Brain pericyte (primary cell): ENCODE results near the gene CPD.
"Not testable (repeated sequence)": the region's sequence is repeated elsewhere in the genome, so short reads cannot be mapped to it uniquely, and the experiment has no call there.

Experiments used
- DNase-seq: peaks from one replicate; pipeline ENCODE4 v3.0.0-alpha.2; 2012; ENCODE audit warnings: low read depth, low spot score

The CPD gene

DNA sequence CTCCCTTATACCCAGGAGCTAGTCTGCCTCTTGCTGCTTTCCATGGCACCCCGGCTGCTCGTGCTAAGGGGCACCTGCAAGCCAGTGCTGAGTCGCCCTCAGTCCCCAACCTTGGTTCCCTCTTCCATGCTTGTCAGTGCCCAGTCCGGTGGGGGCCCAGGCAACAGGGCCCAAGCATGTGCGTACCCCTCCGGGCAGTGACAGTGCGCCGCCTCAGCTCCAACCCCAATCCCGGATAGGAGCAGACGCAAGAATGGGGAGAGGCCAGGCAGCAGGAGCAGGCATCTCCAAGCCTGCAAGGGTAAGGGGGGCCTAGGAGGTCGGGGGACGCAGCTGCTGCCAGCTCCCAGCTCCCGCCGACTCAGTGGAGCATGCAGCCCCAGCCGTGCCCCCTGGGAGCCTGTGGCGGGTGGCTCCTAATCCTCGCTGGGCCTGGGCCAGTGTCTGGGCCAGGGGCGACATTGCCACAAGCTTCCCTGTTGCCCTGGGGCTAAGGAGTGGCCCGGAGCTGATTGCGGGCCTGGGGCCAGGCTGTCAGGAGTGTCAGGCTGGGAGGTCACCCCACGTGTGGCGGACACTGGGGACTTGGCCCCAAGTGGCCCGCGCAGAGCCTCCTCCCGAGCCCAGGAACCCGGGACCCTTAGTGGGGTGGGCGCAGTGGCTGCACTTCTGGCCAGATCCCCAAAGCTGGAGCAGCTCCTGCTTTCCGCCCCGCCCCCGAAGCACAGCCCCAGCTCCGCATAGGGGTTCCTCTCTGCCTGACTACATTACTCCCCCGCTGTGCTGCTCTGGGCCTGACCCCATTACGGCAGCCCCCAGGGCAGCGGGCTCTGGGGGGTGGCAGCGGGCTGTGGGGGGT is 9.8 kb downstream of the CPD start:
- DNase-seq: no peak

DNA sequence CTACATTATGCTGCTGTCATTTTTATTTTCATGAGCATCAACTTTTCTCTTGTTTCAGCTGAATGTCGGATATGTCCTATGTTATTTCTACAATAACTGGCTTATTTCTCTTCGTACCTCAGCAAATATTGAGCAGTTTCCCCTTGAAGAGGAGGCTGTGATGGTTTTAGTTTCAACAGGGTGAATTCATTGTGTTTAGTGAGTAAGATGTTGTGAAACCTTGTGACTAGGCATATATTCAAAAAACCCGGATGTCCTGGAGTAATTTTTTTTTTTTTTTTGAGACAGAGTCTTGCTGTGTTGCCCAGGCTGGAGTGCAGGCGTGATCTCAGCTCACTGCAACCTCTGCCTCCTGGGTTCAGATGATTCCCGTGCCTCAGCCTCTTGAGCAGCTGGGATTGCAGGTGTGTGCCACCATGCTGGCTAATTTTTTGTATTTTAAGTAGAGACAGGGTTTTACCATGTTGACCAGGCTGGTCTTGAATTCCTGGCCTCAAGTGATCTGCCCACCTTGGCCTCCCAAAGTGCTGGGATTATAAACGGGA is 11.1 kb downstream of the CPD start:
- DNase-seq: no peak

DNA sequence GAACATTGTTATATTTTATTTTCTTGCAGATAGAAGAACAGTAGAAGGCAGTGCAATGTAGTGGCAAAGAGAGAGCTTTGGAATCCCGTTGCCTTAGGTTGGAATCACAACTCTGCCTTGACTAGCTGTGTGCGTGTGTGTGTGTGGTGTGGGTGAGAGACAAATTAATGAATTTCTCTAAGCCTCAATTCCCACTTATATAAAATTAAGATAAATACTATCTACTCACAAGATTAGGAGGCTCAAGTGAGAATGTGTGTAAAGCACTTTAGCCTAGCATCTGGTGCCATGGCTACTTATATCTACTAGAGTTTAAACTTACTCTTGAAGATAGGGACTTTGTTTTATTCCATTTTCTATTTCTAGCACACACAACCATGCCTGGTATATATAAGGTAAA is 12.8 kb downstream of the CPD start:
- DNase-seq: no peak

DNA sequence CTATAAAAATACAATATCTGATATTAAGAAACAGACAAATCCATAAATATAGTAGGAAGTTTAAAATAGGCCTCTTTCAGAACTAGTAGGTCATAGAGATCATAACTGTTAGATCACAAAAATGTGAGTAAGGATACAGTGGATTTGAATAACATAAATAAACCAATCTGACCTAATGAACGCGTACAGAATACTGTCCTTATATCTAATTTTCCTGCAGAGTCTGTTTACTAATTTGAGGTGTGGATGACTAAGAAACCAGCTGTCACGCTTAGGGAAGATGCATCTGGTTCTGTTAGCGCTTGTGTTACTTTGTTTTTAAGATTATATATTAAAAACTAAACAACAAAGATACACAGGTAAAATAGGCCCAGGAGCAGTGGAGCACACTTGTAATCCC is 14.8 kb downstream of the CPD start:
- no peak for DNase-seq

DNA sequence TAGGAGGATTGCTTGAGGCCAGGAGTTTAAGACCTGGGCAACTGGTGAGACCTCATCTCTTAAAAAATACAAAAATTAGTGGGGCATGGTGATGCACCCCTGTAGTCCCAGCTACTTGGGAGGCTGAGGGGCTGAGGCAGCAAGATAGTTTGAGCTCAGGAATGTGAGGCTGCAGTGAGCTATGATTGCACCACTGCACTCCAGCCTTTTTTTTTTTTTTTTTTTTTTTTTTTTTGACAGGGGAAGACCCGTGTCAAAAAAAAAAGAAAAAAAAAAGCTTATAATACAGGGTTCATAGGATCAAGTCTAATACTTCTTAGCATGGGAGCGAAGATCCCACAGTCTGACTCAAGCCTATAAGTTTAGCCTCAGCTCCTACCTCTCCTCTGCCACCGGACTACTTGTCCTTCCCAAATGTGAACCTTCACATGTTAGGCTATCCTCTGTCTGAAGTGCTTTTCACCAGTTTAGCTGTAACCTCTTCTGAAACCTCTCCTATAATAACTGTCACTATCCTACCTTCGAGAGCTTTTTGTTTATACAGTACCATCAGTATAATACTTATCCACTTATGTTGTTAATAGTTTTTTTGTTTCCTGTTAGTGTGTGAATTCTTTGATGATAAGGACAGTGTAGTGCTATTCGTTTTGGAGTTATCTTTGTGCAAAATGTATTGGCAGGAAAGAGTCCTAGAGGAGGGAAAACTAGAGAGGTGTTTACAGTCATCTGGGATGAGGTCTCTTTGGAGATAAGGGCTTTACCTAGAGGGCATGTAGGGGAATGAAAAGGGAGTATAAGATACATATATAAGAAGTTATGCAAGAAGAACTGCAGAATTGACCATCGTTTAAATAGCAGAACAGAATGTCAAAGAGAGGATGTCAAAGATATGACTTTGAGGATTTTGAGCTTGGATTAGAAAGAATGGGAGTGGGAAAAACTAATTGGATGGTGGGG is 15.5 kb downstream of the CPD start:
- no peak for DNase-seq

DNA sequence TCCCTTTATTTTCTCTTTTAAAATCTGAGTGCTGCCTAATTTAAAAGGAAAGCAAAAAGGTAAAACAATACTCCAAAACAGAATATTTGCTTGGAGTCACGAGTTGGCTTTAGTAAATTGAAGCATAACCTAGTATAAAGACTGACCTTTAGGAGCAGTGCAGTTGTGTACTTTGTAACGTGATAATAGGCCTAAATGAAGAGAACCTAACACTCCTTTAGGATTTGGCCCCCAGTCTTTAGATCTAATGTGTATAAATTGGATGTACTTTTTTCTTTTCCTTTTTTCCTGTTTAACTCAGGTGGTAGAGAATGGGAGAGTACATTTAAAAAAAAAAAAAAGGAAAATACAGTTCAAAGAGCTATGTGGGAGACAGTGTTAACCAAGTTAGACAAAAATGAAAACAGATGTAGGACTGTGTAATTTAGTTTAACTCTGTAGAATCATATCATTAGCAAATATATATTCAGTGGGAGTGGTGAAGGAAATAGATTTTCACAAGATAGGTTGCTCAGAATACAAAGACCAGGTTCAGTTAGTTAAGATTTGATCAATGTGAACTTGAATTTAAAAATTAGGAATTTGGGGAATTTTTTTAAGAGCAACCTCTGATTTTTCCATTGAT is 16.8 kb downstream of the CPD start:
- no peak for DNase-seq

DNA sequence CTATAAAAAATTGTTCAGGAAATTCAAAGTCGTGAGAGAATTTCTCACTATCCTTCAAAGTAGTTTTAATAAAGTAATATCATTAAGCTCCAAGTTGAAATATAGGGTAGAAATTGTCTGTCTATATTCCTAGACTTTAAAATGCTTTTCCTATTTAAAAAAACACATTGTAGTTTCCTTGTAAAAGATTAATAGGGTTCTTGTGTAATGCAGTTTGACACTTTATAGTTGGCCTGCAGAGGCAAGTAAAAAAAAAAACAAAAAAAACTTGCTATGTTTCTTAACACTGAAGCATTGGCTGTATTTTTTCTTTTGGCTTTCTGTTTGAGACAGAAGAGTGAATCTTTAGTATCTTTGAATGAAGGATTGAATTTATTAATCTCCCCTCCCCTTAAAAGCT is 17.4 kb downstream of the CPD start:
- DNase-seq: no peak

- no peak for DNase-seq
Observed at GRCh38 chr17:30396612-30397011, 17.9 kb downstream of the CPD start.

GRCh38 chr17:30398328-30399041 is 19.8 kb downstream of the CPD start:
- no peak for DNase-seq

GRCh38 chr17:30401097-30401496 is 22.4 kb downstream of the CPD start:
- DNase-seq: no peak

GRCh38 chr17:30405161-30405560 is 26.4 kb downstream of the CPD start:
- no peak for DNase-seq

- DNase-seq: not testable (repeated sequence)
Observed at GRCh38 chr17:30410627-30411026, 31.9 kb downstream of the CPD start.

DNA sequence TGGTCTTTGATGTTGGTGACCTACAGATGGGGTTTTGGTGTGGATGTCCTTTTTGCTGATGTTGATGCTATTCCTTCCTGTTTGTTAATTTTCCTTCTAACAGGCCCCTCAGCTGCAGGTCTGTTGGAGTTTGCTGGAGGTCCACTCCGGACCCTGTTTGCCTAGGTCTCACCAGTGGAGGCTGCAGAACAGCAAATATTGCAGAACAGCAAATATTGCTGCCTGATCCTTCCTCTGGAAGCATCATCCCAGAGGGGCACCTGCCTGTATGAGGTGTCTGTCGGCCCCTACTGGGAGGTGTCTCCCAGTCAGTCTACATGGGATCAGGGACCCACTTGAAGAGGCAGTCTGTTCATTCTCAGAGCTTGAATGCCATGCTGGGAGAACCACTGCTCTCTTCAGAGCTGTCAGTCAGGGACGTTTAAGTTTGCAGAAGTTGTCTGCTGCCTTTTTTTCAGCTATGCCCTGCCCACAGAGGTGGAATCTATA is 33.3 kb downstream of the CPD start:
- DNase-seq: not testable (repeated sequence)

- no peak for DNase-seq
Observed at GRCh38 chr17:30413109-30413508, 34.4 kb downstream of the CPD start.

GRCh38 chr17:30414486-30414885 is 35.8 kb downstream of the CPD start:
- no peak for DNase-seq

DNA sequence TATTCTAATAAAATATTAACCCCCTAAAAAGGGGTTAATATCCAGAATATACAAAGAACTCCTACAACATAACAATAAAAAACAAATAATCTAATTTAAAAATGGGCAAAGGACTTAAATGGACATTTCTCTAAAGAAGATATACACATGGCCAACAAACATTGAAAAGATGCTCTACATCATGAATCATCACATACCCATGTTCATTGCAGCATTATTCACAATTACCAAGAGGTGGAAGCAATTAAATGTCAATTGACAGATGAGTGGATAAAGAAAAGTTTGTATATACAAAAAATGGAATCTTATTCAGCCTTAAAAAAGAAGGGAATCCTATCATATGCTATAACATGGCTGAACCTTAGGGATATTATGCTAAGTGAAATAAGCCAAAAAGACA is 36.8 kb downstream of the CPD start:
- no peak for DNase-seq

DNA sequence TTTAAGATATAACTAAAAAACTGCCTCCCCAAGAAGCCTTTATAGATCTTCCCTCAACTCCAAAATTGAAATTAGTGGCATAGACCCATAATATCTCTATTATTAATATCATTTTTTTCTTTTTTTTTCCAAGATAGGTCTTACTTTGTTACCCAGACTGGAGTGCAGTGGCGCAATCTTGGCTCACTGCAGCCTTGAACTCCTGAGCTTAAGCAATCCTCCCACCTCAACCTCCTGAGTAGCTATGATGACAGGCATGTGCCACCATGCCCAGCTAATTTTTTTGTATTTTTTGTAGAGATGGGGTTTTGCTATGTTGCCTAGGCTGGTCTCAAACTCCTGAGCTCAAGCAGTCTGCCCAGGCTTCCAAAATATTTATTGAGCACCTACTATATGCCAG is 39.3 kb downstream of the CPD start:
- not testable (repeated sequence) for DNase-seq

GRCh38 chr17:30421592-30421991 is 42.9 kb downstream of the CPD start:
- no peak for DNase-seq

DNA sequence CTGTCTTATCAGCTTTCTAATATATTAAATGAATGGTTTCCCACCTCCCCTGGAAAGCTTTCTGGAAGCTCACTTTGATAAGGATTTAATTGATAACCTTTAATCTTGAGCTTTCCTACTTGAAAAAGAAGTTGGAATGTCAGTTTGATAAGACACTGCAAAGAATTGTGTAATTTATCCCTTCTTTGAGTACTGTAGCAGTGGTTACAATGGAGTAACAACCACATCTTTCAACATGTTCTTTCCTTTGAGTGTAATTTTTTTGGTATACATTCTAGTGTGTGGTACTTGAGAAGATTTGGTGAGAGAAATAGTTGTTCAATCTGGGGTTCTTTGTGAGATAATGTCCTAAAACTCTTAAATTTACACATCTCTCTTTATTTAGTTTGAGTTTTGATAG is 43.4 kb downstream of the CPD start:
- no peak for DNase-seq

- no peak for DNase-seq
Observed at GRCh38 chr17:30424471-30424870, 45.7 kb downstream of the CPD start.

GRCh38 chr17:30426292-30426691 is 47.6 kb downstream of the CPD start:
- no peak for DNase-seq
